Measurements from ENCODE around the gene KLHL7. TPM values are rescaled to one million over a fixed set of nuclear protein-coding genes. Genes with fewer than 3 reads are reported as not detected.
A peak's percentile ranks its signal among the peaks of the same experiment; 100 is the strongest.

Gene KLHL7
- total RNA-seq, 1 donor from 2014 or later, result 1.2 TPM

DNA sequence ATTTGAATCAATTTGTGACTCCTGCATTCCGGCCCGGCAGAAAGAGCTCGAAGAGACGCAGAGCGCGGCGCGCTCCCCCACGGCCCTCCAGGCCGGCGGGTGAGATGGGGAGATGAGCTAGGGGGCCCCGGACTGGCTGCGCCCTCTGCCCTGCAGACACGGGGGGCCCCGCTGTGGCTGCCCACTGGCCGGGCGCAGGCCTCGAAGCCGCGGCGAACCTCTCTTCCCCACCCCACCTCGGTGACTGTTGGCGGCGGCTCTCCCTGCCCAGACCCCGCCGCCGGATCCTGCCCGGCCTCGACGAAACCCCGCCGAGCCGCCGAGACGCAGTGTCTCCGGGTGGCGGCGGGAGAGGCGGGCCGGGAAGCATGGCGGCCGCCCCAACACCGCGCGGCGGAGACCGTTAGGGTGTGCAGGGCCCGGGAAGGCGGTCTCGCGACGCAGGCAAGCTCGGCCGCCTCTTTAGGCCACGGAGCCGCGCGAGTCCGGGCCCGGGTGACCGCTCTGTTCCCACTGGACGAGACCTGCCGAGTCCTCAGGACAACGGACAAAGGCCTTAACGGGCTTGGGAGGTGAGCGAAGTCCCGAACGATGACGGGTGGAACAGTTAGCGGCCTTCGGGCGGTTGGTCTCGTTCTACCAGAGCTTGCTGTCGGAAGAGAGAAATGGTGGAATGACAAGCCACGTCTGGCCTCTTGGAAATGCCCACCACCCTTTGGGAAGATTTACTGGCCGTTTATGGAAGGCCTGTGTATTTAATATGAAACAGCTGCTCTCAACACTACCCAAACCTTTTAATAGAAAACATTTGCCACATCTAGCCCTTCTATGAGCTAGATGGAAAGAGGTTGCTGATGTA, 100.6 kb downstream of the KLHL7 start:
- DNase-seq (ENCODE audit: low spot score in 2 of 2), result no peak
- TF ChIP-seq, protein P1, sequence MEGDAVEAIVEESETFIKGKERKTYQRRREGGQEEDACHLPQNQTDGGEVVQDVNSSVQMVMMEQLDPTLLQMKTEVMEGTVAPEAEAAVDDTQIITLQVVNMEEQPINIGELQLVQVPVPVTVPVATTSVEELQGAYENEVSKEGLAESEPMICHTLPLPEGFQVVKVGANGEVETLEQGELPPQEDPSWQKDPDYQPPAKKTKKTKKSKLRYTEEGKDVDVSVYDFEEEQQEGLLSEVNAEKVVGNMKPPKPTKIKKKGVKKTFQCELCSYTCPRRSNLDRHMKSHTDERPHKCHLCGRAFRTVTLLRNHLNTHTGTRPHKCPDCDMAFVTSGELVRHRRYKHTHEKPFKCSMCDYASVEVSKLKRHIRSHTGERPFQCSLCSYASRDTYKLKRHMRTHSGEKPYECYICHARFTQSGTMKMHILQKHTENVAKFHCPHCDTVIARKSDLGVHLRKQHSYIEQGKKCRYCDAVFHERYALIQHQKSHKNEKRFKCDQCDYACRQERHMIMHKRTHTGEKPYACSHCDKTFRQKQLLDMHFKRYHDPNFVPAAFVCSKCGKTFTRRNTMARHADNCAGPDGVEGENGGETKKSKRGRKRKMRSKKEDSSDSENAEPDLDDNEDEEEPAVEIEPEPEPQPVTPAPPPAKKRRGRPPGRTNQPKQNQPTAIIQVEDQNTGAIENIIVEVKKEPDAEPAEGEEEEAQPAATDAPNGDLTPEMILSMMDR (IDR thresholded peaks at IDR 0.05), result no peak
- Histone ChIP-seq H3K4me1 (no peaks in the 10 kb centered on the region), H3K27me3 (no peaks in the 10 kb centered on the region), H3K36me3 (peaks cover 5 to 8% of the 10 kb centered on the region in 2 donors), H3K9me3 (no peaks in the 10 kb centered on the region), H3K27ac (peak overlapping the region in 1 of 2 donors; percentile 3), H3K4me3 (peak overlapping the region; percentile 43 to 54)
- intact Hi-C loops (cut with DNase I), result no loop called here

DNA sequence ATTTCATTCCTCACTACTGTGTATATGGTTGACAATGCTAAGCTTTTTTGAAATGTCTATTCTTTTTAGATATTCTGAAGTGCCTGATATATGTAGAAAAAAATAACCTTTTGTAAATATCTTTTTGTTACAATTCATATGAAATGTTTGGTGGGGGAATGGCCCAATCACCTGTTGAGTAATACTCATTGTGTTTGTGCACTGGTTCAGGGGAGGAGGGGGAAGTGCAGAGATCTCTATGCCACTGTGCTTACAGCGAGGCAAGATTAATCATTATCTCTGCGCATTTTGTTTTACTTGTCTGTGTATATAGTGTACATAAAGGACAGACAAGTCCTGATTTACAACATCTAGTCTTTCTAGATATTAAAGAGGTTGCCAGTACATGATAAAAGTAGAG, 101.4 kb downstream of the KLHL7 start:
- intact Hi-C loops (cut with DNase I), result no loop called here
- no peak overlapping the region for H3K27ac ChIP-seq
- no peaks in the 10 kb centered on the region for H3K27me3 ChIP-seq
- H3K9me3 ChIP-seq, result no peaks in the 10 kb centered on the region
- TF ChIP-seq, protein P1 (IDR thresholded peaks at IDR 0.05), result no peak
- no peak for DNase-seq (ENCODE audit: low spot score in 2 of 2)
- H3K36me3 ChIP-seq, result no peaks in the 10 kb centered on the region
- no peak overlapping the region for H3K4me3 ChIP-seq
- no peaks in the 10 kb centered on the region for H3K4me1 ChIP-seq

DNA sequence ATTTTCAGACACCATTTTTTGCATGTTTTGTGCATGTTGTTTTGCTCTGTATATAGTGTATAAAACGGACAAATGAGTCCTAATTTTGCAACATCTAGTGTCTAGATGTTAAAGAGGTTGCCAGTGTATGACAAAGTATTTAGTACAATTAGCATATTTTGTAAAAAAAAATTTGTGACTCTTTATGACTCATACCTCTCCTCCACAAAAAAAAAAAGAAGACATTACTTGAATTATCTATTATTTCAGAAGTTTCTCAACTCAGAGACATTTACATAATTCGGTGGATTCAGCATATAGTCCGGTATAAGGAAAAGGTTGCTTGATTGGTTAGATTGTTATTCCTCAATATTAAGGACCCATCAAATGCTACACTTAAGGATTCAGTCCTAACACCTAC, 102.3 kb downstream of the KLHL7 start:
- Histone ChIP-seq H3K4me3 (no peak overlapping the region), H3K4me1 (no peaks in the 10 kb centered on the region), H3K9me3 (no peaks in the 10 kb centered on the region), H3K27me3 (no peaks in the 10 kb centered on the region), H3K27ac (no peak overlapping the region), H3K36me3 (no peaks in the 10 kb centered on the region)
- TF ChIP-seq, protein P1 (IDR thresholded peaks at IDR 0.05), result no peak
- intact Hi-C loops (cut with DNase I), result no loop called here
- DNase-seq (ENCODE audit: low spot score in 2 of 2), result no peak

DNA sequence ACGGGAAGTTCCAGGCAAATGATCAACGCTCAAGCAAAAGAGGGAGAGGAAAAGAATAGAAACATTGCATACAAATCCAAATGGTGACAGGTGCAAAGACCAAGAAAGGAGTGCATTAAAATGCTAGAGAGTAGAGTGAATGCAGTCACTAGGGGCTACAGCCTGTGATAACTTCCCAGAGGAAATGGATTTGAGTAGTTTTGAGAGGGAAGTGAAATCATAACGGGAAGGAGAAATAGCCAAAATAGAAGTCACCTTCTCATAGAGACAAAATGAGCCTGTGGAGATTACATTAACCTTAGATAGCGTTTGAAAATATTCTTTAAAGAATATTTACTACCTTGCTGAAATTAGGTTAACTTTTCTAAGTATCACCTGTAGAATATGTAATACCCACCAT, 102.7 kb downstream of the KLHL7 start:
- Histone ChIP-seq H3K27me3 (no peaks in the 10 kb centered on the region), H3K4me1 (no peaks in the 10 kb centered on the region), H3K36me3 (no peaks in the 10 kb centered on the region), H3K9me3 (no peaks in the 10 kb centered on the region), H3K4me3 (no peak overlapping the region), H3K27ac (no peak overlapping the region)
- TF ChIP-seq, protein P1 (IDR thresholded peaks at IDR 0.05), result no peak
- DNase-seq (ENCODE audit: low spot score in 2 of 2), result no peak
- intact Hi-C loops (cut with DNase I), result no loop called here

DNA sequence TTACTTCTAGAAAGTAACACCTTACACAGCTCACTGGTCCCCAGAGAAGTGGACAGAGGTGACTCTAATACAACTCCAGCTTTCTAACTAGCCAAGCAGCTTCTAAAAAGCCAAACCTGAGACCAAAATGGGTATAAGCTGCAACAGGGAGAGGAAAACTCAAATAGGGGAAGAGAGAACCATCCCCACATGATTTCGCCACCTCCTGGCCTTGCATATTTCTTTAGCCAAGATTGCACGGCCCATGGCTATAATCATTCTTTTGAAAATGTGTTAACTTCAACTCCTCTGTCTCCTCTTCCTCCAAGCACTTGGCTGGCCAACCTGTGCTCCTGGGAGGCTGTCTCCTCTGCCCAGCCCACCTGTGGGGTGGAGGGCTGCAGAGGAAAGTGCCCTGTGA, 104.9 kb downstream of the KLHL7 start:
- DNase-seq (ENCODE audit: low spot score in 2 of 2), result no peak
- Histone ChIP-seq H3K27me3 (no peaks in the 10 kb centered on the region), H3K9me3 (no peaks in the 10 kb centered on the region), H3K36me3 (no peaks in the 10 kb centered on the region), H3K4me1 (no peaks in the 10 kb centered on the region), H3K27ac (no peak overlapping the region), H3K4me3 (no peak overlapping the region)
- TF ChIP-seq, protein P1 (IDR thresholded peaks at IDR 0.05), result no peak
- intact Hi-C loops (cut with DNase I), result no loop called here

All from ascending aorta (tissue), 2 donors.